M059J (cell line): ENCODE results near the gene LTB4R. TPM values are rescaled to one million over a fixed set of nuclear protein-coding genes. Genes with fewer than 3 reads are reported as not detected.
A peak's percentile ranks its signal among the peaks of the same experiment; 100 is the strongest.

ENCODE experiments used
- DNase-seq: peaks from one replicate; pipeline ENCODE4 v3.0.0-alpha.2; 2012; ENCODE audit warnings: low read depth
- total RNA-seq: library from RNA; depleted of rRNA; stranded (reverse); fragments of >200 nt; shearing (Covaris generic); gene quantifications from 2 replicates; pipeline ENCODE4 v1.2.3, GENCODE V29; 2014

LTB4R gene
- total RNA-seq, 1 experiment from 2014 or later, result 1.9 TPM

DNA sequence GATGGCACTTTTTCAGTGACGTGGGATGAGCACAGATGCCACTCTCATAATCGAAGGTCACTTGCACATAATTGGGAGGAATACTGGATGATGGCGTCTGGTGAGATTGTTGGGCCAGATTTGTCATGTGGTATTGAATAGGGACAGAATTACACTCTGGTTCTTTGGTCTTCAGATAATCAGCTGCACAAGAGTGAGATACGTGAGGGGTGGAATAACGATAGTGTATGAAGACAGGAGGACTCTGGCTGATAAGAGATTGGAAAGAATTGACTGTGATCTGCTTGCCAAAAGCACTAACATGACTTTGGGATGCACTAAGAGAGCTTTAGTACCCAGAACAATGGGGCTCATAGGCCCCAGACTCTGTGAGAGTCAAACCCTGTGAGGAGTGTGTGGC lies 32.9 kb upstream of the LTB4R start:
- DNase-seq, result no peak

DNA sequence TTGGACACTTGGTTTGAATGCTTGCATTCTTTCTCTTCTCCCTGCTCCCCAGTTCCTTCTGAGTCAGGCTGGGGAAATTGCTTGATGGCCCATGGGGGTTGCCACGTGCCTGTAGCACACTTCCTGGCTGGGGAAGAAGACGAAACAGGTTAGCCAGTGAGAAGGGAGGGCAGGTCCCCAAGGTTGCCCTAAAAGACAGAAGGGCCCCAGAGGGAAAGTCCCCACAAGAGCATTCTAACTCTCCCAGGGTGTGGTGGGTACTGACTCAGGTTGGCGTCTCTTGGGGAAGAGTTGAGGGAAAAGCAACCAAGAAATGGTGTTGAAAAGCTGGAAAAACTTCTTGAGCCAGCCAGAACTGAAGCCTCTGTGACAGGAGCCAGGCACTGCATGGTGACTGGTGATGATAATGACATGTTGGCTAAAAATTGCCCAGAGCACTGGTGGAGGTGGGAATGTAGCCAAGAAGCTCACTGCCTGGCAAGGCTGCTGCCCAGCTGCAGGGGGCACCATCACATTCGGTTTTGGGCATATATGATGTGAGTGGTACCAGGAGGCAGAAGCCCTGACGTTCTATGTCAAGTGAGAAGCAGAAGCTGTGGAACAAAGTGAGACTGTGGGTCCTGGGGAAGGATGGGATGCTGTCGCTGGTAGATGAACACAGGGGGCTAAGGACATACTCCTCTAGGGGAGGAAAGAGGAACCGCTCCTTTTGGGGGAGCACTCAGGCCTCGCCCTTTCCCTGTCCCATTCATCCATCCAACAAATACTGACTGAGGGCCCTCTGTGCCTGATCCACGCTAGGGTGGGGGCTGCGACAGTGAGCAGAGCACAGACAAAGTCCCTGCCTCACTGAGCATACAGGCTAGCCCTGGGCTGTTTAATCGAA lies 31.8 kb upstream of the LTB4R start:
- peak; percentile 32 for DNase-seq

- DNase-seq, result no peak
These were observed 30.4 kb upstream of the LTB4R start for GRCh38 chr14:24280797-24281460.

- no peak for DNase-seq
These were observed 29.7 kb upstream of the LTB4R start for GRCh38 chr14:24281636-24282035.

GRCh38 chr14:24282736-24283135 lies 28.6 kb upstream of the LTB4R start:
- DNase-seq, result no peak

GRCh38 chr14:24283796-24284460 lies 27.4 kb upstream of the LTB4R start:
- DNase-seq, result no peak

GRCh38 chr14:24284501-24285035 lies 26.7 kb upstream of the LTB4R start:
- DNase-seq, result no peak

DNA sequence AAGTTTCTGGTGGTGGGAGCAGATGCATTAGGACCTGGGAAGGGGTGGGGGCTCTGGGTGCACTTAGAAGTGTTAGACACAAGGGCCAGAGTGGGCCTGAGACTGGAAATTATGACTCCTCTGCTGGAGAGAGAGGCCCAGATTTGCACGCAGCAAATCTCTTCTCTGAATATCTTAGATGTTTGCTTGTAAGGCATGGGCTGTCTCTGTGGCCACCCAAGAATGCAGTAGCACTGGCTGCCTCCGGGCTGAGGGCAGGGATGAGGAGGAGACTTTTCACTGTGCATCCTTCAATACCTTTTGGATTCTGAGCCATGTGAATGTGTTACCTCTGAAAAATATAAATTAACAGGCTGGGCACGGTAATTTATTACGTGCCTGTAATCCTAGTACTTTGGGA lies 26.0 kb upstream of the LTB4R start:
- DNase-seq, result no peak

- DNase-seq, result peak; percentile 13
These were observed 24.3 kb upstream of the LTB4R start for GRCh38 chr14:24286996-24287395.

- no peak for DNase-seq
These were observed 21.5 kb upstream of the LTB4R start for GRCh38 chr14:24289649-24290280.

DNA sequence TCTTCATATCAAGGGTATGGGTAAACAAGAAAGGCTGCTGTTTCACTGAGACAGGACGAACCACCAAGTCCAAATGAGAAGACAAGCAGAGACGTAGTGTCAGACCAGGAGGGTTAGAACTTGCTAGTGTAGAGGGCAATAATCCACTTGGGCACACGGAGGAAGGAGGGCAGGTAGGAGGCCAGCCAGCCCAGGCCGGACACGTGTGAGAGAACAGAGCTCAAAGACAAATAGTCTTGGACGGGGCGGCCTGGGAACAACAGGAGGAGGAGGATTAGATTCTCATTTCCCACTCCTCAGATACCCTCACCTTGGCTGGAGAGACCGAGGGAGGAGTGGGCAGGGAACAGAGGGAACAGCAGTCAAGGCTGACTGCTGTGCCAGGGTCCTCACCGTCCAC lies 20.6 kb upstream of the LTB4R start:
- no peak for DNase-seq

GRCh38 chr14:24291446-24292117 lies 19.7 kb upstream of the LTB4R start:
- DNase-seq, result no peak

GRCh38 chr14:24292118-24292807 lies 19.0 kb upstream of the LTB4R start:
- no peak for DNase-seq

- no peak for DNase-seq
These were observed 17.8 kb upstream of the LTB4R start for GRCh38 chr14:24293525-24293924.

DNA sequence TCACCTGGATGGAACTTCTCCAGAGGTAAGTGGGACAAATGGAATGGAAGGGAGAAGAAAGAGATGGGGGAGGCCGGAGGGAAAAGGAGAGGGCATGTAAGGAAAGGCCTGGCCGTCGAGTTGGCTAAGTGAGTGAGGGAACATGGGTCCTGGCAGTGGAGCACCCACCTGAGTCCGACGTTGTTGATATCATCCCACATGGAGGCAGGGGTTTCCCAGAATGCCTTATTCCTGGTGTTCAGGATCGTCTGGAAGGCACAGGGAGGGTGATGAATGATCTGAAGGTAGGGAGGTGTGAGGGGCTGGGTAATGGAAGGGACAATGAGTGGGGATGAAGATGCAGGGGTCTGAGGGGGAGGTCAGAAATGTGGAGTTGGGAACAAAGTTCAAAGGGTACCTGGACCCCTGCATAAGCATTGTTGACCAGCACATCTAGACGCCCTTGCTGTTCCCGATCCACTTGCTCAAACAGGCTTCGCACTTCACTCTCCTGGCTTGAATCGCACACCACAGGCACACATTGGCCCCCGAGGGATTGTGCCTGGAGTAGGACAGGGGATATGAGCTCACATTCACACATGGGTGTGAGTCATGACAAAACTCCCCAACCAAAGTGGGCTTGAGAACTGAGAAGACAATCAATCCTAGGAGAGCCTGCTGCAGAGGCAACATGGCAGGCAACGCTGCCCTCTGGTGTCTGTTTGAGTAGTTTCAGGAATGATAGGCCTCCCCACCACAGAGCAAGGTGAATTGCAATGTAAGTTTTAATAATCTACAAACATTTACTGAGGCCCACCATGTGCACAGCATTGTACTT lies 14.8 kb upstream of the LTB4R start:
- DNase-seq, result peak; percentile 87

- peak; percentile 42 for DNase-seq
These were observed 13.9 kb upstream of the LTB4R start for GRCh38 chr14:24297190-24297964.

DNA sequence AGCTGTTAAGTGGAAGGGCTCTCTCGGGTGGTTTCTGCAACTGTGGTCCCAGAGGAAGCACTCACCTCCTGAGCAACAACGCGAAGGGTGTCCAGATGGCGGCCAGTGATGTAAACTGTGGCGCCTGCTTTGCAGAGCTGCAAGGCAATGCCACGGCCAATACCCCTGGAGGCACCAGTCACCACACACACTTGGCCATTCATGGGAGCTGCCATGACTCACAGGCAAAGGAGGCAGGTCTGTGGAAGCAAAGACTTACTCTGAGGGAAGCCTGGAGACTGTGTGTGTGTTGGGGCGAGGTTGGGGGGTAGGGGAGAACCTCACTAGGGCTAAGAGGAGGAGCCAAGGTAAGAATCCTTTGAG lies 12.4 kb upstream of the LTB4R start:
- peak; percentile 95 for DNase-seq

- DNase-seq, result peak; percentile 83
These were observed 11.8 kb upstream of the LTB4R start, which contains the start of the genes DHRS1 and NOP9 for GRCh38 chr14:24299255-24300191. TSS of gene DHRS1 (minus strand) at chr14:24299780. CDS start at chr14:24299106, 674 bp downstream. TSS of gene NOP9 (plus strand) at chr14:24299850. CDS start at chr14:24299955, 105 bp downstream.
